HG03196 (cell line): ENCODE data around the gene IDI2.
"Not testable (repeated sequence)": the region's sequence is repeated elsewhere in the genome, so short reads cannot be mapped to it uniquely, and the experiment has no call there.

Source experiments
- ATAC-seq: cut with Tn5 transposase; IDR thresholded peaks from one replicate; pipeline ENCODE4 v1.9.1; 2021; ENCODE audit not compliant: unreplicated experiment

The IDI2 gene

DNA sequence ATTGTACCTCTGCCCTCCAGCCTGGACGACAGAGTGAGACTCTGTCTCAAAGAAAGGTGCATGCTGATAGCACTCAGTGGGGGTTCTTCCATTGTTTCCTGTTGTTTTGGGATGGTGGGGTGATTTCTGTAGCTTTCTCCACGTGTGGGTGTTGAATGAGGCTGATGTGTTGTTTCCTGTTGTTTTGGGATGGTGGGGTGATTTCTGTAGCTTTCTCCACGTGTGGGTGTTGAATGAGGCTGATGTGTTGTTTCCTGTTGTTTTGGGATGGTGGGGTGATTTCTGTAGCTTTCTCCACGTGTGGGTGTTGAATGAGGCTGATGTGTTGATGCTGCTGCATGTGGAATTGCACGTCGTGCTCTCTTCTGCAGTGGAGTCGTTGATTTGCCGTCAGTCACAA is 15.7 kb downstream of the IDI2 start:
- ATAC-seq, result not testable (repeated sequence)

DNA sequence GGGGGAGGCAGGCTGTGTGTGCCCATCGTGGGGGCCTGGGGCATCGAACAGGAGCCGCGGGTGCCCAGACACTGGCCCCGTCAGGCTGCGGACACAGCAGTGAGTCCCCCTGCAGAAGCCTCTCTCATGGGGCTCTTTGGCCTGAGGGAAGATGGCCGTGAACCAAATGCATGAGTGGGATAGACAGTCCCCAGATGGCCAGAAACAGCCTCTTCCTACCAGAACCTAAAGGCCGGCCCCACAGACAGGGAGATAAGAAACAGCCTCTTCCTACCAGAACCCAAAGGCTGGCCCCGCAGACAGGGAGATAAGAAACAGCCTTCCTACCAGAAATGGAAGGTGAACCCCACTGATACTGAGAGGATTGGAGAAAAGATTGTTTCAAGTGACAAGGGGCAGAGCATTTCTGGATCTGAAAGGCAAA is 16.6 kb downstream of the IDI2 start:
- no peak for ATAC-seq

DNA sequence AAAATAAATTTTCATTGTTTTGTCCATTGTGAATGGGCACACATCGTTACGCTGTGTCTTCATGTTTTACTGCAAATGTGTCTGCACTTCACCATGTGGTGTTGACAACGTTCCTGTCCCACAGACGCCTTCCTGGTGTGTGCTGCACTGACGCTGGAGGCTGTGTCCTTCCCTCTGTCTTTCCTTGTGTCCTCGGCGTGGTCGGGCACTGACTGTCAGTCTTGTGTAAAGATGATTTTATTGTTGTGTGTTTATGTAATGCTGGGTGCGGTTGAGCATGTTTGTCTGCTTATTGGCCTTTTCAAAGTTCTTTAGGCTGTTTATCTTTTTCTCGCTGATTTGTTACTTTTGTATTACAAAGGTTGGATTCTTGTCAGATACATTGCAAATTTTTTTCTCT is 18.1 kb downstream of the IDI2 start:
- ATAC-seq, result no peak

DNA sequence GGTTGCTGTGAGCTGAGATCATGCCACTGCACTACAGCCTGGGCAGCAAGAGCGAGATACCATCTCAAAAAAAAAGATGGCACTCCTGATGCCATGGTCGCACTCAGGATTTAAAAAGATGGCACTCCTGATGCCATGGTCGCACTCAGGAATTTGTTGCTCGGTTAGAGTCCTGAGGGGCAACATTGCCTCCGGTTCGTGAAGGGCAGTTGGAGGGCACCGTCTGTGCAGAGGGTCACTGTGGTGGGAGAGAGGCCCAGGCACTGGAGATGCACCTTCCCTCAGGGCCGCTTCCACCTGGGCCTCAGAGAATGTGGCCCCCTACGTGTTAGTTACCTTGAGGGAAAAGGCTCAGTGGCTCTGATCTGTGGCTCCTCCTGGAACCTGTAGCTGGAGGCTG is 19.1 kb downstream of the IDI2 start:
- ATAC-seq, result no peak

DNA sequence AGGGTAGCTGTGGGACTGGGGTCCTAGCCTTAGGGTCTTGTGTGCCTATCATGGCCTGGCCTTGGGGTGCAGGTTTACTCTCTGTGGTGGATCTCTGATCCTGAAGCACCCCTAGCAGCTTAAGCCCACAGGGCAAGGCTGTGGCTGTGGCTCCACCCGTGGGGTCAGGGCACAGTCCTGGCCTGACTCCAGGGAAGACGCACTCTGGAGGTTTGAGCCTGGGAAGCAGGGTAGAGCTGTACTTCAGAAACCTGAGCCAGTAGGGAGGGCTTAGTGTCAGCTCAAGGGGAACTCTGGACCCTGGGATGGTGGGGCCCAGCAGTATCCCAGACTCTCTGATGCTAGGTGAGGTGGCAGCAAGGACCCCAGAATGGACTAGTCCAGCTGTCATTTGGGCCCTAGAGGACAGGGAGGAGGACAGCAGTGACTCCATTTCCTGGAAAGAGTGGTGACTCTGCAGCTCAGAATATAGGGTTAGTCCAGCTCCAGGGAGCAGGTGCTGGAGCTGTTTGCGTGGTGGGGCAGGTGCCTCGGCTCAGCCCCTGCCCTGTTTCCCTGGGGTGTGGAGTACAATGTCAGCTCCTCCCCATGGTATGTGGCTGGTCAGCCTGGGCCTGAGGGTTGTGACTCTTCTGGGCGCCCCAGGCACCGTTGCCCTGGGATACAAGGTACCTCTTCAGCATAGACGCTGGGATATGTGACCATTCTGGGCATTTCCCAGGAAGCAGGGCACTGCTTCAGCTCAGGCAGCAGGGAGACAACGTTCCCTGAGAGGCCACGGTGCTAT is 21.6 kb downstream of the IDI2 start:
- no peak for ATAC-seq

DNA sequence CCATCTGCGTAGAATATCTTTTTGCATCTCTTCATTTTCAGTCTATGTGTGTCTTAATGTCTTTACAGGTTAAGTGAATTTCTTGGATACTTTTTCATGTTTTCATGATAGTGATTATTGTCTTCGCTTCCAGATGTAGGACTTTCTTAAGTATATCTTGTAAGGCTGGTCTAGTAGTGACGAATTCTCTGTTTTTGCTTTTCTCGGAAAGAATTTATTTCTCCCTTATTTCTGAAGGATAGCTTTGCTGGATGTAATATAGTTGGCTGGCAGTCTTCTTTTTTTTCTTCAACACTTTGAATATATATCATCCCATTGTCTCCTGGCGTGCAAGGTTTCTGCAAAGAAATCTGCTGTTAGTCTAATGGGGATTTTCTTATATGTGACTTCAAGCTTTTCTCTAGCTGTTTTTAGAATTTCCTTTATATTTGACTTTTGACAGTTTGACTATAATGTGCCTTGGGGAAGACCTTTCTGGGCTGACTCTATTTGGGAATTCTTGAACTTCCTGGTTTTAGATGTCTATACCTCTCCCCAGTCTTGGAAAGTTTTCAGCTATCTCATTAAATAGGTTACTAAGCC is 23.1 kb downstream of the IDI2 start:
- no peak for ATAC-seq

DNA sequence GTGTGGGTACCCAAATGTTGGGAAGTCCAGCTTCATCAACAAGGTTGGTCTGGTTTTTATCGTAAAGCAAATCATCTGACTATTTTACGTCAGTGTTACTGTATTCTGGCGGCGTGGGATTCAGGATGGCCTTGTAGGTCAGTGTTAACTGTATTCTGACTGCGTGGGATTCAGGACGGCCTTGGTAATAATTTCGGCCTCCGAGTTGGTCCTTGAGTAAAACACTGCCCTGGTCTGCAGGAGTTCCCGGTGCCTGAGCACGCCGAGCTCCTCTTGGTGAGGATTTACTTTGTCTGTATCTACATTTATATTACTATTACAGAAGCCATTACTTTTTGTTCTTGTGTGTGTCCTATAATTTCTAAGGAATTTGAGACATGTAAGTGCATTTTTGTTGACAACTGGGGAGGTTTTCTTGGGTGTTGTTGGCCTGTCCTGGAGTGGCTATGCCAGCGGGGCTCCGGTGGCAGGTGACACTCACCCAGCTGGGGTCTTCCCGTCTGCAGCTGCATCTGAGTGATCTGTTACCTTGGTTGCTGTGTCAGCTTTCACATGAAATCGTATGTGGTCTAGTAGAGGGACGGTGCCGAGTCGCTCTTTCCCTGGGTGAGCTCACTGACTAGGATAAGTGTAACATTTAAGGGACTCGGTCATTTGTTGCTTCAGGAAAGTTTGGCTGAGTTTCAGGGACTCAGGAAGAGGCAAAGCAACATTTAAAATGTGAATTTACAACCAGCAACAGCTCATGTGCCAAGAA is 28.2 kb downstream of the IDI2 start:
- no peak for ATAC-seq

DNA sequence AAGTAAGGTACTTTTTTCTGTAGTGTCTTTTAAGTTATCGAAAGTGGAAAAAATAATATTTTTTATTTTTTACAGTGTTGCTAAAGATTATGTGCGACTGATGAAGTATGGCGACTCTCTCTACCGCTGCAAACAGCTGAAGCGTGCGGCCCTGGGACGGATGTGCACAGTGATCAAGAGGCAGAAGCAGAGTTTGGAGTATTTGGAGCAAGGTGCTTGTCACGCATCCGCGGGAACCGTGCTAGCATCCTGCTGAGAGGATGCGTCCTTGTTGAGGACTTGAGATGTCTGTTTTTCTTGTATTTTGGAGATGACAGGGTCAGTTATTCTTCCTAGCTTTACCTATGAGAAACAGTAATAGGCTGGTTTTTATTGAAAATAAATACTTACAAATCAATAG is 29.6 kb downstream of the IDI2 start:
- ATAC-seq, result no peak

DNA sequence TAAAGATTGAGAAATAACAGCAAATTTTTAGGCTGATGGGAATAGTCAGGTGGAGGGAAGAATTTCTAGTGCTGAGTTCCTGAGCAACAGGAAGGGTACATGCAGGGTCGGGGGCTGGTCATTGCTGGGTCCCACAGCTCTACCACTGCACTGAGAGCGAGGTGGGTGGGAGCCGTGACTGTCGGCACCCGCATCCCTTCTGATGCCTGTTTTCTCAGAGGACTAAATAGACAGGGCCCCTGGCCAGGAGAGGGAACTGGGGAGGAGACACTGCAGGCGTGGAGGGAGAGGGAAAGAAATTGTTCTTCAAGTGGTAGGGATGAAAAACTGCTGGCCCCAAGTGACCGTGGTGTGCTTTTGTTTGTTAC is 30.1 kb downstream of the IDI2 start:
- ATAC-seq, result no peak

DNA sequence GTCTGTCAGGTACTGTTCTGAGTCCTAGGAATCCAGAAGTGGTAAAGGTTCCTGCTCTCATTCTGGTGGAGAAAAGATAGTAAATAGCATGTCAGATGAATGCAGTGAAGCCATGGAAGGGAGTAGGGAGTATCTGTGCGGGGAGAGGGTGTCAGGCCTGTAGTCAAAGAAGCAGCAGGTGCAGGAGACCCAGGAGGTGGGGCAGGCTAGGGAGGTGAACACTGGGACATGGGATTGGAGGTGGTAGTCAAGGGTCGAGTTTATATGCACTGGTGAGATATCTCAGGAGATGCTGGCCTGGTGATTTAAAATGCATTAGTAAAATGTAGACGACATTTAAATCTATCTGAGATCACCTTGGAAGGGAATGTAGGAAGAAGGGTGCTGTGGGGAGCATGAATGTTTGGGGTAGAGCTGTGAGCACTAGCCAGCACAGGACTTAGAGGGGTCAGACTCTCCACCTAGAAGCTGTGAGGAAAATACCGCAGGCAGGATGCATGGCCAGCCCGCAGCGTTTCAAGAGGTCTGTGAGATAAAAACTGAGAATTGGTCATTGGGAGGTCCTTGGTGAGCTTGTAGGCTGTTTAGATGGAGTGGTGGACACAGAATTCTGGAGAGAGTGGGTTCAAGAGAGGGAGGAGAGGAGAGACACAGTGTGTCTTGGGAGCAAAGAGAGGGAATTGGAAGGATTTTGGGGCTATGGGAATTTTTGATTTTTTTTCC is 30.7 kb downstream of the IDI2 start:
- ATAC-seq, result no peak

DNA sequence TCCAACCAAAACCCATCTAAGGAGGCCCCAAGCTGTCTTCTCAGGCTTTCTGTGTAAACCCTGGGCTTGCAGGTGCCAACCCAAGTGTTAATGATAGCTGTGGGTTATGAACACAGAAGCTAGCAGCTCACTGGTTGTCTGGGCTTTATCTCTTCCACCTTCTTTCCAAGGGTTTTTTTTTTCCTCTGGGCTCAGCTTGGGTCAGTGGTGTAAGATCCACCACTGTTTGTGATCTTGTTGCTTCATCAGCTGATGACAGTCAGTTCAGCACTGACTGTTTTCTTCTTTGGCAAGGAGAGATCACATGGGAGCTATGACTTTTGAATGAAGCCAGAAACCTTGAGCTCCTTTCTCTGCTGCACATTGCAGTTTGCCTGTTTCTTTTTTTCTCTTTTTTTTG is 32.8 kb downstream of the IDI2 start:
- ATAC-seq, result no peak

DNA sequence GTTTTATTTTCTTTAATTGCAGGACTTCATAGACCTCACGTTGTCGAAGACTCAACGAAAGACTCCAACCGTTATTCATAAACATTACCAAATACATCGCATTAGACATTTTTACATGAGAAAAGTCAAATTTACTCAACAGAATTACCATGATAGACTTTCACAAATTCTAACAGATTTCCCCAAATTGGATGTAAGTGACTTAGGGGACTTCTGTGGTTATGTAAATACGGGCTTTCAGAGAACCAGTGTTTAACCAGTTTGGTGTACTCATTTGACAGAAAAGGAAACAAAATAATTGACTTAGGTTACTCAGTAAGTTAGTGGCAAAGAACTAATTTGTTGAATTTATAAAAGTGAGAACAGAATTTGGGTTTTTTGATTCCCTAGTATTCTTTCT is 33.2 kb downstream of the IDI2 start:
- ATAC-seq, result no peak

DNA sequence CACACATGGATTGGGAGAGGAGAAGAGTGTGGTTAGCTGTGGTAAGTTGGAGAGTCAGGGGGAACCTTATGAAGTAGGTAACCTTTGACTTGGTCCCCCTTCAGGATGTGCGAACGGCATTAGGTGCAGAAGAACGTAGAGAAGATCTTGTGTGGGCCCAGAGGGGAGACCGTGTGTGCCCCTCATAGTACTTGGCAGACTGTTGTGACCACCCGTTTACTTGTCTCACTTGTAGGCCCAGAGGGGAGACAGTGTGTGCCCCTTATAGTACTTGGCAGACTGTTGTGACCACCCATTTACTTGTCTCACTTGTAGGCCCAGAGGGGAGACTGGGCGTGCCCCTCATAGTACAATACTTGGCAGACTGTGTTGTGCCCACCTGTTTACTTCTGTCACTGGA is 34.9 kb downstream of the IDI2 start:
- no peak for ATAC-seq

DNA sequence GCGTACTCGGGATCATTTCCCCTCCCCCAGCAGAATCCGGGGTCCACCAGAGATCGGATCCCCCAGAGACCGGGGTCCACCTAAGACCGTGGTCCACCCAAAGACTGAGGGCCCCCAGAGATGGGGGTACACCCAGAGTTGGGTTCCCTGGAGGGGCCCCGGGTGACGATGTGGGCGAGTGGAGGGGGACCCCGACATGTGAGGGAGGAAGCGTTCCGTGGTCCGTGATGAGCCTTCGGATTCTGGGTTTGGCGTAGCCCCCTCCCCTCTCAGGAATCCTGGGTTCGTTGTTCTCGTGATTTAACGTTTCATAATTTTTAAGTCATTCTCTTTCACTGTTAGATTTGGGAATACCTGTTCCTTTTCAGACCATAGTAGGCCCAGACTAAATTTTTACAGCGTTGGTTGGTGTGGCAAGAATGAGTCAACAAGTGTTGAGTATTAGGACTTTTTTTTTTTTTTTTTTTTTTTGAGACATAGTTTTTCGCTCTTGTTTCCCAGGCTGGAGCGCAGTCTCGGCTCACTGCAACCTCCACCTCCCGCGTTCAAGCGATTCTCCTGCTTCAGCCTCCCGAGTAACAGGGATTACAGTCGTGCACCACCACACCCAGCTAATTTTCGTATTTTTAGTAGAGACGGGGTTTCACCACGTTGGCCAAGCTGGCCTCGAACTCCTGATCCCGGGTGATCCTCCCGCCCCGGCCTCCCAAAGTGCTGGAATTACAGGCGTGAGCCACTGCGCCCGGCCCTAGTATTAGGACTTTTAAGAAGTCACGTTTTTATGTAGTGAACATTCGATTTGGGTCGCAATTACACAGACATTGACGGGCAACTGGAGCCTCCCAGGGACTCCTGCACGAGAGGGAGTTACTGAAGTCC is 36.8 kb downstream of the IDI2 start:
- peak; percentile 17 for ATAC-seq

DNA sequence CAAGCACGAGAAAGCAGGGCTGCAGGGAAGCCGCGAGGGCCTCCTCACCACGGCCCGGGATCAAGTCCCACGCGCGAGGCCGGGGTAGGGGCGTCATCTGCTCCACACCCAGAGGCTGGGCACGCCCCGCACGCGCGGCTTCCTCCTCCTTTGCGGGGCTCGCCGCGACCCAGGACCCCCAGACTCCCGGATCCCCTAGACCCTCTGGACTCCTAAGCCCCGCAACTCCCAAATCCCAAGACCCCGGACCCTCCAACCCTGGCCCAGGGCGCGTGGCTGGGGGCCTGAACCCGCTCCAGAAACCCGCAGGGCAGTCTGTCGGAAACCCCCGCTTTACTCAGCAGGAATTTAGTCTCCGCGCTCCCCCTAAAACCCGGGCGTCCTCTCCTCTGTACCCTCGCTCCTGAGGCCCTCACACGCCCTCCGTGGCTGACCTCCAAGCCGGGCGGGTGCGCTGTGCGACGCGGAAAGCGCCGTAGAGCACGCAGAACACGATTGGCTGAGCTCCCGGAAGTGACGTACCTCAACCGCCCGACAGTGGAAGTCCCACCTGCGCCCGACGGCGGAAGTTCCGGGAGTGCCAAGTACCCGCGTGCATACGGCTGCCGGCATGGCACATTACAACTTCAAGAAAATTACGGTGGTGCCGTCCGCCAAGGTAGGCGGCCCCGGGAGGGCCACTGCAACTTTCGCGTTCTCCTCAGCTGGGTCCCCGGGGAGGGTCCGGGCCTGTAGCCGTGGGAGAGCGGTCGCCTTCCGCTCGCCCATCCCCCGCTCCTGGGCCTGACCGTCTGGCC is 37.6 kb downstream of the IDI2 start, which contains the start of gene GTPBP4:
GTPBP4 (plus strand) TSS at position 565 of the 797 bp plus-strand sequence; CDS start at position 611, 46 bp downstream.
- ATAC-seq, result peak; percentile 97

DNA sequence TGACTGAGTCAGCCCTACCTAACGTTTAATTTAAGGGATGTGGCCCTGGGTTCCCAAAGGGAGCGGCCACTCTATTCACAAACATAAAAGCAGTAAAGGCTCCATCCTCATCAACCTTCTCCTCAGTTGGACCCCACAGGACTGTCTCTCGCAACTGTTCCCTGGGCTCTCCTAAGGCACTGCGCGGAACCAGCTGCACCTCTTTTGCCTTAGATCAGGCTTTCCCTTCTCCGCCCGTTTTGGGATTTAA is 38.1 kb downstream of the IDI2 start:
- ATAC-seq, result no peak

DNA sequence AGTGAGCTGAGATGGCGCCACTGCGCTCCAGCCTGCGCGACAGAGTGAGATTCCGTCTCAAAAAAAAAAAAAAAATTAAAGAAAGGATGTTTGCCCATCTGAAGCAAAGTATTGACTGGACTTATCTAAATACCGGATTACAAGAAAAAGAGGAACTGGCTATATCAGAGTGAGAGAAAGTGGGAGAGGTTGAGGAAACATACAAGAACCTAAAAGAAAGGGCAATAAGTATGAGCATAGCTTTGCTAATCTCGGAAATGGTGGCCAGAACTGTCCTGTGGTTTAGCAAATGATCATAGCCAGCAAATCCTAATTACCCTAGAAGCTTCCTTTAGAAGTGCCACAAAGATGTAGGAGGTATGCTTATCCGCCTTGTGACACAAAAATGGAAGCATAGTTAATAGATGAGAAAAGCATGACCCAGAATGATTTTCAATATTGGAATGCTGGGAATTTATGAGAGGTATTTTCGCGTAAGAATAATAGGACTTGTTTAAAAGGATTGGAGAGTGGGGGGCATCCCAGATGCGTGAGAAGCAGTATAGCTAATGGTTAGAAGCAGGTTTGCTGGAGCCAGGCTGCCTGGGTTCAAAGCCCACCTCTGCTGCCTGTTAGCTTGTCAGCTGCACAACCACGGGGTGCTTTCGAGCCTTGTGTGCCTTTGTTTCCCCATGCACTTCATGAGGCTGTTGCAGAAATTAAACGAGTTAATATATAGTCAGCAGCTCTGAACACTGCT is 38.6 kb downstream of the IDI2 start:
- ATAC-seq, result no peak

DNA sequence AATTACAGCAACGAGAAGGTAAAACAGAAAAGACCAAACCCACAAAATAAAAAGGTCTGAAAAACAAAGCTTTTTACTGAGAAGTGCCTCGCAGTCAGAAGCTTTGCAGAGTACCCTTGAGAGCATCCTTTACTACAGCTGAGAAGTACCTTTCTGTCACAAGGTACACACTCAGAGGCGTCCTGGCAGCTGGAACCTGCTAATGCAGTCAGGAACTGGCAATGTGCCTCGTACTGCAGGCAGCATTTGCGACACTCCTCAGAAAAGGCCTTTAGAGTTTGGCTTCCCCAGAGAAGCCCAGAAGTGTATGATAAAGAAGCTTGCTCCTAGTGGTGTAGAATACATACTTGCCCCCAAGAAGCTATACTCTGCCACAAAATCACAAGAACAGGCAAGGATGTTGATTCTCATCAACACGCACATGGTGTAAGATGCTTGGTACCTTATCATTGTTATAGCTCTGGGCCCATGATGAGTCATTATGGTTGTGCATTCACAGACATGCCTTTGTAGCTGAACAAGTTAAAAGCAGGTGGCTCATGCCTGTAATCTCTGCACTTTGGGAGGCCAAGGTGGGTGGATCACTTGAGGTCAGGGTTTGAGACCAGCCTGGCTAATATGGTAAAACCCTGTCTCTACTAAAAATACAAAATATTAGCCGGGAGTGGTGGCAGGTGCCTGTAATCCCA is 39.4 kb downstream of the IDI2 start:
- no peak for ATAC-seq

DNA sequence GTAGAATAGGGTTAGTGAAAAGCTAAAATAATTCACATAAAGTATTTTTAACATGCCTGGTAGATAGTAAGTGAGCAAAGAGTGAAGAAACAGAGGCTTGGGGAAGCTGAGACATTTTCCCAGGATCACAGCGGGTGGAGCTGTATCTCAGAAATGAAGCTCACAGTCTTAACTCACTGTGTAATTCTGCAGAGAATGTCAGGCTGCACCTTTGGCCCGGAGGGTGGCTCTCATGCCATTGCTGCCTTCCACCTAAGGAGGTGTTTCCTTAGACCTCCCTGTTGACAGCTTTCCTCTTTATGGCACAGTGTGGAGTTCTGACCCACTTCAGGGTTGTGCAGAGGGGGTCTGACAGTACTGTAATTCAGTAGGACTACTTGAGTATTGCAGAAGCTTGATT is 40.3 kb downstream of the IDI2 start:
- ATAC-seq, result no peak
